Measurements from ENCODE around the gene C4orf33.

DNA sequence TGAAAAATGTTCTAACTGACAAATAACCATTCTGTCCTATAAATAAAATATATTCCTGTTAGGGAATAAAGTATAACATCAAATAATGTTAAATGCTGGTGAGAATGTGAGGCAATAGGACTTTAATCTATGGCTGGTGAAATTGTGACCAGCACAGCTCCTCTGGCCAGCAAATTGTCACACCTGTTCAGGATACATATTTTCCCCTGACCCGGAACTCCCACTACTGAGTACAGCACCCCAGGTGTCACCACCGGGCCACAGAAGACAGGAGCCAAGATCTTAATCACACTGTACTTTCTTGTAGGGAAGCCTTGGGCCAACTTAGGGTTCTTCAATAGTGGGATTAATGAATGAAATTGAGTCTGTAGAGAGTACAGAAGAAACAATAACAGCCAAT lies 33.2 kb downstream of the C4orf33 start:
- TF ChIP-seq SUZ12 (IDR thresholded peaks at IDR 0.05; ENCODE audit: extremely low read depth, insufficient read depth, insufficient read length), result no peak
- TF ChIP-seq YY1 (IDR thresholded peaks at IDR 0.05; ENCODE audit: insufficient read depth, insufficient read length), result no peak
